Measurements from ENCODE around the gene SERINC1. TPM values are rescaled to one million over a fixed set of nuclear protein-coding genes. Genes with fewer than 3 reads are reported as not detected.
"Not testable (repeated sequence)": the region's sequence is repeated elsewhere in the genome, so short reads cannot be mapped to it uniquely, and the experiment has no call there.

The SERINC1 gene
- 10 to 100 TPM; 48.2 to 51.1 TPM for total RNA-seq

DNA sequence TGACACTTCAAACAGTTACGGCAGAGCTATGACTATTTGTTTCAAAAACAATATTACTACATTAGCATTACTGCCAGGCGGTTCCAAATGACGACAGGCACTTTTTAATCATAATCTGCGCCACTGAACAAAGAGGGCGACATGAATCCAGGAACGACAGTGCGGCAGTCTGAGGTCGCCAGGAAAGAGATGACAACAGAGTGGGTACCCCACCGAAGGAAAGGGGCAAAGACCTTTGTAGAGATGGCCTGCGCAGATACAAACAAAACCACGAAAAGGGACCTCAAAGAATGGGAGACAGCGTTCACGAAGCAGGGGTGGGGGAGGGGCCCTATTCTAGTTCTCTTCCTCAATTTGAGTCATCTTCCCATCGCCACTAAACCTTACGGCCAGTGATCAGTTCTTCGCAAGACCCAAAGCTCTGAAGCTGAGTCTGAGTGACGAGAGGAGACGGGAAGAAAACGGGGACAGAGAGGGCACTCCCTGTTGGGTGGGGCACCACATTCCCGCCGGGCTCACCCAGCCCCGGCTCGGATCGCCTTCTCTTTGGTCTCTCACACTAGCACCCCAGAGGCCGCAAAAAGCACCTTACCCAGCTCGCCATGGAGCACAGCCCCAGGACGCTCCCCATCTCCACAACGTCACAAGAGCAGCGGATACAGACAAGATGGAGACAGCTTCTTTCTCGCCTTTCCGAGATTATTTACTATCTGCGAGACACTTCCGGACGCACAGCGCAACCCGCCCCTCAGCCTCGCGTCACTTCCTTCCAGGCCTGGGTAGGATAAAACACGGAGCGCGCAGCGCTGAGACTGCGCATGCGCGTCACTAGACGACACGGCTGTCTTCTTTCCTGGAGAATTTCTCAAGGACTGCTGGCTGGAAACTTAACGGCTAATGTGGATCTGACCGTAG is at the start of gene SERINC1:
SERINC1 (minus strand) TSS at position 701 of the 915 bp plus-strand sequence; CDS start at position 631, 70 bp downstream.
- POLR2A ChIA-PET = interaction anchor here (0.5 to 2.5 kb wide), 12 partner anchors 12 to 318 kb away, joined by 3 to 11 read pairs (median 3); partner anchors contain the start of gene HSF2
- peak within 1 kb of the TSS; percentile 100 for H3K27ac Mint-ChIP-seq
- DNase-seq = peak; percentile 95
- intact Hi-C loops (cut with micrococcal nuclease) = loop anchor here (1.0 to 10.0 kb wide), 8 partner anchors 39 to 1137 kb away; partner anchors contain the start of genes HSF2 and TBC1D32
- H3K36me3 Mint-ChIP-seq = peaks cover 13% of the 10 kb centered on the region
- no peaks in the 10 kb centered on the region for H3K27me3 Mint-ChIP-seq
- CTCF ChIA-PET = interaction anchor here (1.1 to 4.9 kb wide), 2 partner anchors 20 to 59 kb away, joined by 8 to 41 read pairs; no protein-coding TSS in a partner anchor
- H3K4me1 Mint-ChIP-seq (ENCODE audit: low read depth) = peaks cover 39% of the 10 kb centered on the region
- peak within 1 kb of the TSS; percentile 100 for H3K4me3 Mint-ChIP-seq
- no peaks in the 10 kb centered on the region for H3K9me3 Mint-ChIP-seq

DNA sequence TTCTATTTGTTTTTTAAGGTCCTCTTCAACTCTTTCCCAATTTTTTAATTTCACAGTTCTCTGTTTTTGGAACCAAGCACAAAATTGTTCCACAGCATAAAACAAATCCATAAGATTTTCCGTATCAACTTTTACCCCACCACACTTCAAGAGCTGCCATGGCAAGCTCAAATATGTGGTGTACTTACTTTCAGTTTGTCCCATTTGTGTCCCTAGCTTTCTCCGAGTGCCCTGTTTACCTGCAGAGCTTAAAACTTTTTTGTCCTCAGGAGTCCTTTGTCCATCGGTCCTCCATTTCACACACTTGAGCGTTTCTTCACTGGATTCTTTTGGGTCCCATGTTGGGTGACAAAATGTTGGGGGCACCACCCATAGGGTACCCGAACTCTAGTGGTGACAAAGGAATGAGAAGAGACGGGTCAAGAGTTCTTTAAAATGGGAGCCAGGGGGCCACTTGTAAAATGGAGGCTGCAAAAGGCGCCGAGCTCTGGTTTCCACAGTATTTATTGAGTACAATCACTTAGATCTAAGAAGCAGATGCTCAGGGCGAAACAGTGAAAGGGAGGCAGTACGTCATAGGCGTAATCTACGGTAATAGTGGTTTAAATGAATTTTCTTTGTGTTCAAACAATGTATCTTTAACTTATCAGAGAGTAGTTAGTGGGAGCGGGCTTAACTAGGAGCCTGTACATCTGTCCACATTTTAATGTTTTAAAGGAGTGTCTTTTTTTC is 39.8 kb upstream of the SERINC1 start:
- intact Hi-C loops (cut with micrococcal nuclease) = no loop called here
- POLR2A ChIA-PET = no interaction called here
- H3K4me3 Mint-ChIP-seq = no peak overlapping the region
- no peak for DNase-seq
- H3K4me1 Mint-ChIP-seq (ENCODE audit: low read depth) = no peaks in the 10 kb centered on the region
- H3K36me3 Mint-ChIP-seq = peaks cover 7% of the 10 kb centered on the region
- H3K27ac Mint-ChIP-seq = no peak overlapping the region
- H3K9me3 Mint-ChIP-seq = peaks cover 10% of the 10 kb centered on the region
- peaks cover under 1% of the 10 kb centered on the region for H3K27me3 Mint-ChIP-seq
- CTCF ChIA-PET = interaction anchor here (0.9 kb wide), 1 partner anchor 20 kb away, joined by 3 read pairs; no protein-coding TSS in a partner anchor

DNA sequence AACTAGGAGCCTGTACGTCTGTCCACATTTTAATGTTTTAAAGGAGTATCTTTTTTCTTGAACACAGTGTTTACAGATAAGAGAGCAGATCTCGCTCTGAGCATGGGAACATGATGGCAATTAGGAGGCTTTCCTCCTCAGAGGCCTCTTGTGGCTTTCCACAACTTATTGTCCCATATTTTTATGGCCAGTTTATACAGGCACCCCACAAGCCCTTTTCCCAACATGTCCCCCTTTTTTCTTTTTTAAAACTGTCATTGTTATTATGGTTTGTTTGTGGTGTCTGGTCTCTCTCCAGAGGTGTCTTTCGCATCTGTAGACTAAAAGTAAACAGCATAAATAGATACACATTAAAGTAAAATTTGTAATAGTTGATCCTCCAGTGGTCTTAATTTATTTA is 33.6 kb upstream of the SERINC1 start:
- H3K27ac Mint-ChIP-seq; CTCF ChIA-PET; DNase-seq; intact Hi-C loops (cut with micrococcal nuclease); H3K27me3 Mint-ChIP-seq; H3K4me1 Mint-ChIP-seq (ENCODE audit: low read depth); H3K4me3 Mint-ChIP-seq; POLR2A ChIA-PET: not testable (repeated sequence)
- H3K9me3 Mint-ChIP-seq = peaks cover 54% of the 10 kb centered on the region
- peaks cover 26% of the 10 kb centered on the region for H3K36me3 Mint-ChIP-seq

DNA sequence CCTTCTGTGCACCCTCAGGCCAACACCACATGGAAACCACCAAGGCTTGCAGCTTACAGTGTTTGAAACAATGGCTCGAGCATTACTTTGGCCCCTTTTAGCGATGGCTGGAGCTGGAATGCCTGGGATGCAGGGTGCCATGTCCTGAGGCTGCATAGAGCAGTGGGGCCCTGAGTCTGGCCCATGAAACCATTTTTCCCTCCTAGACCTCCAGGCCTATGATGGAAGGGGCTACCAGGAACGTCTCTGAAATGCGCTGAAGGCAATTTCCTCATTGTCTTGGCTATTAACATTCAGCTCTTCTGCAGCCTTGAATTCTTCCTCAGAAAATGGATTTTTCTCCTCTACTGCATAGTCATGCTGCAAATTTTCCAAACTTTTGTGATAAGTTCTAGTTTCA is 29.9 kb upstream of the SERINC1 start:
- H3K4me3 Mint-ChIP-seq = no peak overlapping the region
- ChIA-PET POLR2A (no interaction called here), CTCF (no interaction called here)
- DNase-seq = no peak
- no peaks in the 10 kb centered on the region for H3K4me1 Mint-ChIP-seq (ENCODE audit: low read depth)
- no peak overlapping the region for H3K27ac Mint-ChIP-seq
- intact Hi-C loops (cut with micrococcal nuclease) = no loop called here
- peaks cover 25% of the 10 kb centered on the region for H3K36me3 Mint-ChIP-seq
- peaks cover 12% of the 10 kb centered on the region for H3K27me3 Mint-ChIP-seq
- peaks cover 67% of the 10 kb centered on the region for H3K9me3 Mint-ChIP-seq

DNA sequence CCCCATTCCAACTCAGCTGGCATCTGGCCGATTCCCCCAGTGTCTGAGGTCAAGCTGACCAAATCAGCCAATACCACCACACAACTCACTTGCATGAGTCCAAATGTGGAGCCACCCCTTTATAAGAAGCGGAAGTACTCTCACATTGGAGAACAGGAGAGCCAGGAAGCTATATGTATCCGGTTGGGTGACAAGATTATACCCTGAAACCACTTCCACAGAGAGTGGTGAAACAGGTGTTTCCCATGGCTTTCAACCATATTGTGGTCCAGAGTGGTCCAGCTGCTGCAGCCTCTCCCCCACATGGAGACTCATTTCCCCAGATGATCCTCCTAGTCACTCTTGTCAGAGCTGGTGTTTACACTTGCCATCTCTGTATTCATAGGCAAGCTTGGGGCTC is 24.0 kb upstream of the SERINC1 start:
- no peak for DNase-seq
- CTCF ChIA-PET = interaction anchor here (3.0 kb wide), 1 partner anchor 35 kb away, joined by 12 read pairs; no protein-coding TSS in a partner anchor
- H3K27ac Mint-ChIP-seq = no peak overlapping the region
- H3K4me1 Mint-ChIP-seq (ENCODE audit: low read depth) = peaks cover 5% of the 10 kb centered on the region
- POLR2A ChIA-PET = interaction anchor here (0.8 kb wide), 1 partner anchor 24 kb away, joined by 3 read pairs; the partner anchor contains the start of gene SERINC1
- intact Hi-C loops (cut with micrococcal nuclease) = no loop called here
- peaks cover 9% of the 10 kb centered on the region for H3K36me3 Mint-ChIP-seq
- H3K27me3 Mint-ChIP-seq = peaks cover 20% of the 10 kb centered on the region
- peaks cover 32% of the 10 kb centered on the region for H3K9me3 Mint-ChIP-seq
- no peak overlapping the region for H3K4me3 Mint-ChIP-seq

DNA sequence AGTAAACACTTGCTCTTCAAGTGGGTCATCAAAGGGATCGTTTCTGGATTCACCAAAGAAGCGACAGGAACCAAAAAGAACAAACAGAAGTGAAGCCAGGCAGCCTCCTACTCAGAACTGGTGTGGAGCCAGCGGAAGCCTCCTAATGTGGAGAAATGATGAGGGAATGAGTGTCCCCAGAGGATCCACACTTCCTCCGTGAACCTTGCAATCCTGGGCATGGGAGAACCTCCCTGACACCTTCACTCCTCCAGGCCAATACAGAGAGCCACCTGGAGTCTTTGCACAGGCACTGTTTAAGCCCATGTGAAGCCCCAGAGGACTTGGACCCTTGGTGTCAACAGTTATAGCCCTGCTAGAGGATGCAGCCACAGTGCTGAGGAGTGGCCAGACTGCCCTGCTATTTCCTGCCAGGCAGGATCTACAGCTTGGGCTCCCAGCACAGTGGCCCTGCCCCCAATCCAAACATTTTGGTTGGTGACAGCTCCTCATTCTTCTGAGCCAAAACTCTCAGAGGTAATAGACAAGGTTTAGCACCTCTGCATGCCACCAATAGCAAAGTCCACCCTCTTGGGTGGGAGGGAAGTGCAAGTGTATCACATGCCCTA is 23.2 kb upstream of the SERINC1 start:
- Mint-ChIP-seq H3K9me3 (peaks cover 30% of the 10 kb centered on the region), H3K27ac (no peak overlapping the region), H3K27me3 (peaks cover 20% of the 10 kb centered on the region), H3K4me1 (ENCODE audit: low read depth) (peaks cover 5% of the 10 kb centered on the region), H3K36me3 (peaks cover 8% of the 10 kb centered on the region), H3K4me3 (no peak overlapping the region)
- ChIA-PET CTCF (interaction anchor here (3.0 to 7.5 kb wide), 2 partner anchors 36 kb away, joined by 12 to 234 read pairs; no protein-coding TSS in a partner anchor), POLR2A (no interaction called here)
- intact Hi-C loops (cut with micrococcal nuclease) = loop anchor here (5.0 kb wide), 1 partner anchor 233 kb away; no protein-coding TSS in a partner anchor
- DNase-seq = no peak

DNA sequence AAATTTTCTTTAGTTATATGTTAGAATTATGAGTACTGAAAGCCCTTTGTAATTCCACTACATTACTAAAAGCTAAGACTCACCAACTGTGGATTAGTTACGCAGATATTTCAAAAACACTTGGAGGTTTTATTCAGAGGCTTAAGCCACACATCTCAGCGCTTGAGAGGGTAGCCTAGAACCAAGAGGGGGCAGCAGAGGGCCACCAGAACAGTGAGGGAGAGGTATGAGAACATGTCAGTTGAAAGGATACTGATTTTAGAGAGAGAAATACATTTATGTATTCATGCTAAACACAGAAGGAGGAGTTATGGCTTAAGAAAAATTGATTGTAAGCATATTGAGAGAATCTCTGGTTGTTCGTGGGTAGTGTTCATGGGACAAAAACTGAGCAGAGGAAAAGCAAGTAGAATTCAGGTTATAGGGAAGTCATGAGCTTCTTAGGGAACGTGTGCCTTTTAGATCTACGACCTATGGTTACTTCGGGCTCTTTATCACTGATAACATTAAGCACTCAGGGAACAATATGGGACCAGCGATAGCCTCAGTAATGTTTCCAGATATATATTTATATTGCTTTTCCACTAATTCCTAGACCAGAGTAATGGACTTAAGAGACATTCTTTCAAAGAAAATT is 20.4 kb upstream of the SERINC1 start:
- Mint-ChIP-seq H3K27ac (no peak overlapping the region), H3K27me3 (peaks cover 8% of the 10 kb centered on the region), H3K9me3 (peaks cover 11% of the 10 kb centered on the region), H3K36me3 (peaks cover 2% of the 10 kb centered on the region), H3K4me1 (ENCODE audit: low read depth) (peaks cover 5% of the 10 kb centered on the region), H3K4me3 (no peak overlapping the region)
- DNase-seq = peak; percentile 78
- POLR2A ChIA-PET = interaction anchor here (0.5 to 1.0 kb wide), 2 partner anchors 39 to 124 kb away, joined by 3 read pairs; no protein-coding TSS in a partner anchor
- intact Hi-C loops (cut with micrococcal nuclease) = loop anchor here (1.0 to 5.0 kb wide), 3 partner anchors 38 to 347 kb away; no protein-coding TSS in a partner anchor
- CTCF ChIA-PET = interaction anchor here (0.7 to 7.5 kb wide), 27 partner anchors 9 to 1154 kb away, joined by 3 to 234 read pairs (median 5); no protein-coding TSS in a partner anchor

DNA sequence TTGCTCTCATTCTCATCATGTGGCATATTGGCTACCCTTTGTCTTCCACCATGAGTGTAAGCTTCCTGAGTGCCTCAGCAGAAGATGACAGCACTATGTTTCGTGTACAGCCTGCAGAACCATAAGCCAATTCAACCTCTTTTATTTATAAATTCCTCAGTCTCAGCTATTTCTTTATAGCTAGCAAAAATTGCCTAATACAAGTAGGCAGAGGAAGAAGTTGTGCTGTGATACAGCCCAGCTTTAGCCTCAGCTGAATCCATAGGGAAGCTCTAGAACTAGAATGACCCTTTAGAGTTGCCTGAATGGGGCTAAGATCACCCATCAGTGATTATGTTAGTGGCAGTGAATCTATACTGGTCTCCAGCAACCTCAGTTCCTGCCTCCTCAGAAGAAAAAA is 19.0 kb upstream of the SERINC1 start:
- ChIA-PET CTCF (interaction anchor here (1.0 to 7.5 kb wide), 8 partner anchors 17 to 348 kb away, joined by 3 to 234 read pairs (median 7); no protein-coding TSS in a partner anchor), POLR2A (no interaction called here)
- Mint-ChIP-seq H3K9me3 (no peaks in the 10 kb centered on the region), H3K36me3 (no peaks in the 10 kb centered on the region), H3K4me3 (no peak overlapping the region), H3K27ac (no peak overlapping the region), H3K27me3 (peaks cover 8% of the 10 kb centered on the region), H3K4me1 (ENCODE audit: low read depth) (peaks cover 5% of the 10 kb centered on the region)
- no peak for DNase-seq
- intact Hi-C loops (cut with micrococcal nuclease) = loop anchor here (5.0 kb wide), 1 partner anchor 237 kb away; no protein-coding TSS in a partner anchor

DNA sequence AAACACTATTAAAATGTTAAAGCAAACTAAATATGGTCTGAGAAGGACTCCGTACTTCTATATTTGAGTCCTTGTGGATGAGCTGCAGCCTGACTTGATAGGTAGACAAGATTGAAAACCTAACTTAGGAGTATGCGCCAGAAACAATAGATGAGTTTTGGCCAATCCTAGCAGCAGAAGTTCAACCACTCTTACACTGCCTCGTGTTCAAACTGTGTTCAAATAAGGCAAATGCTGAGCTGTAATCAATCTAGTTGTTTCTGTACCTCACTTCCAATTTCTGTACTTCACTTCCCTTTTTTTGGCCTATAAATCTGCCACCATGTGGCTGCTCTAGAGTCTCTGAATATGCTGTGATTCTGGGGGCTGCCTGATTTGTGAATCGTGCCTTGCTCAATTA is 13.2 kb upstream of the SERINC1 start:
- DNase-seq = no peak
- H3K9me3 Mint-ChIP-seq = no peaks in the 10 kb centered on the region
- ChIA-PET CTCF (interaction anchor here (1.0 kb wide), 2 partner anchors 46 to 47 kb away, joined by 3 to 4 read pairs; no protein-coding TSS in a partner anchor), POLR2A (no interaction called here)
- H3K36me3 Mint-ChIP-seq = no peaks in the 10 kb centered on the region
- H3K4me3 Mint-ChIP-seq = no peak overlapping the region
- H3K4me1 Mint-ChIP-seq (ENCODE audit: low read depth) = no peaks in the 10 kb centered on the region
- intact Hi-C loops (cut with micrococcal nuclease) = no loop called here
- no peaks in the 10 kb centered on the region for H3K27me3 Mint-ChIP-seq
- H3K27ac Mint-ChIP-seq = no peak overlapping the region

DNA sequence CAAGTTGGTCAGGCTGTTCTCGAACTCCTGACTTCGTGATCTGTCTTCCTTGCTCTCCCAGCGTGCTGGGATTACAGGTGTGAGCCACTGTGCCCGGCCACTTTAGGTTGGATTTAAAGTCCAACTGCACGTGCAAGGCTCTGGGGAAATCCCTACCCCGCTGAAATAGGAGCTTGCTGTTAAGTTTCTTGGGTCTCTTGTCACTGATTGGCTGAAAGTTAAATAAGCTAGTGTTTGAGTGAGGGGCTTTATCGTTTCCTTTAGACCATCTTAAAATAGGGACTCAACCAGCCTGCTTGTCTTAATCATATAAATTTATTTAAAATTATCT is 11.1 kb upstream of the SERINC1 start:
- H3K27ac Mint-ChIP-seq = no peak overlapping the region
- POLR2A ChIA-PET = no interaction called here

DNA sequence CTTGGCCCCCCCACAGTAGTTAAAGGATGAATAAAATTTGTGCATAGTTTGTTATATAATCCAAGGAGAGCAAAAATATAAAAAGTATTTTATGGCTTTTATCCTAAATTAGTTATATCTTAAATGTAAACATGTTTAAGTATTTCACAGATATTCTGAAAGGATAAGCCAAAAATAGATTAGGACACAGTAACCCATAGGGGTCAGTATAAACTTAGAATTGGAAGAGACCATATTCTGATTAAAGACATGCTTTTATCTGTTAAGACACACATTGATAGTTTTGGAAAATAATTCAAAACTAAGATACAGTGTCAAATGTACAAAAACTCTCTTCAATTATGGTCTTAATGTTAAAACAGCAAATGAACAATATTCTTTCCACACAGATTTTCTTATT is 4.5 kb upstream of the SERINC1 start:
- no peak overlapping the region for H3K4me3 Mint-ChIP-seq
- DNase-seq = no peak
- ChIA-PET CTCF (interaction anchor here (4.9 kb wide), 1 partner anchor 54 kb away, joined by 41 read pairs; no protein-coding TSS in a partner anchor), POLR2A (no interaction called here)
- H3K4me1 Mint-ChIP-seq (ENCODE audit: low read depth) = no peaks in the 10 kb centered on the region
- intact Hi-C loops (cut with micrococcal nuclease) = loop anchor here (1.0 to 10.0 kb wide), 4 partner anchors 54 to 839 kb away; no protein-coding TSS in a partner anchor
- H3K36me3 Mint-ChIP-seq = peaks cover 5% of the 10 kb centered on the region
- no peaks in the 10 kb centered on the region for H3K9me3 Mint-ChIP-seq
- H3K27ac Mint-ChIP-seq = no peak overlapping the region
- H3K27me3 Mint-ChIP-seq = no peaks in the 10 kb centered on the region

More for the DNA sequence above, 11.1 kb upstream of the SERINC1 start:
- Mint-ChIP-seq H3K4me1 (ENCODE audit: low read depth) (no peaks in the 10 kb centered on the region), H3K9me3 (no peaks in the 10 kb centered on the region), H3K4me3 (no peak overlapping the region), H3K27me3 (no peaks in the 10 kb centered on the region), H3K36me3 (no peaks in the 10 kb centered on the region)
- intact Hi-C loops (cut with micrococcal nuclease) = no loop called here
- no peak for DNase-seq
- CTCF ChIA-PET = interaction anchor here (1.1 to 2.0 kb wide), 3 partner anchors 8 to 47 kb away, joined by 4 to 10 read pairs (median 5); no protein-coding TSS in a partner anchor
